ENCODE results near the gene PHYHD1.

GRCh38 chr9:128943832-128944620, 23.2 kb downstream of the PHYHD1 start:
- TF ChIP-seq EZH2phosphoT487 (IDR thresholded peaks at IDR 0.05; ENCODE audit: borderline replicate concordance, low read depth) (no peak), CTCF (IDR thresholded peaks at IDR 0.05) (no peak), RCOR1 (IDR thresholded peaks at IDR 0.05; ENCODE audit: low read length) (no peak), REST (IDR thresholded peaks at IDR 0.05; ENCODE audit: low read depth, low read length) (no peak), ZBTB33 (IDR thresholded peaks at IDR 0.05; ENCODE audit: borderline replicate concordance, low read depth) (no peak), POLR2AphosphoS5 (IDR thresholded peaks at IDR 0.05; ENCODE audit: low read depth, low read length) (no peak), RAD21 (IDR thresholded peaks at IDR 0.05; ENCODE audit: low read length) (no peak)

All from SK-N-SH (cell line).